GM21447 (cell line): Measurements from ENCODE around the gene CST9.
"Not testable (repeated sequence)": the region's sequence is repeated elsewhere in the genome, so short reads cannot be mapped to it uniquely, and the experiment has no call there.

Experiments
- ATAC-seq: cut with Tn5 transposase; IDR thresholded peaks from one replicate; pipeline ENCODE4 v1.9.1; 2021; ENCODE audit not compliant: unreplicated experiment

Gene CST9

GRCh38 chr20:23637282-23638221 lies 31.8 kb upstream of the CST9 start, which contains the start of gene CST3:
CST3 (minus strand) TSS chr20:23637955; CDS start chr20:23637862, 93 bp downstream.
- peak; percentile 59 for ATAC-seq

DNA sequence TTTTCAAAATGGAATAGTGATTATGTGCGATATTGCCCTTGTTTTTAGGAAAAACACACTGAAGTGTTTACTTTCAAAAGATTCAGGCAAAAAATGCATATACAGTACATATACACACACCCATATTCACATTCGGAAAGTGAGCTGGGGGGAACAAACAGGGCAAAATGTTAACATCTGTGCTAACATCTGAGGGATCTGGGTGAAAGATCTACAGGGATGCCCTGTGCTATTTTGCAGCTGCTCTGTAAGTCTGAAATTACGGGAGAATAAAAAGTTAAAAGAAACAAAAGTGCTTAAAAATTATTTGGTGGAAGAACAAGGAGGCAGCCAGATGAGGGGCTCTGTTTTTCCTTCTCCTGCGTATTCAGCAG lies 31.2 kb upstream of the CST9 start:
- no peak for ATAC-seq

GRCh38 chr20:23636182-23636907 lies 30.6 kb upstream of the CST9 start:
- ATAC-seq = no peak

GRCh38 chr20:23635768-23636090 lies 30.0 kb upstream of the CST9 start:
- not testable (repeated sequence) for ATAC-seq

- ATAC-seq = no peak
Measured at GRCh38 chr20:23634985-23635767, 29.5 kb upstream of the CST9 start.

DNA sequence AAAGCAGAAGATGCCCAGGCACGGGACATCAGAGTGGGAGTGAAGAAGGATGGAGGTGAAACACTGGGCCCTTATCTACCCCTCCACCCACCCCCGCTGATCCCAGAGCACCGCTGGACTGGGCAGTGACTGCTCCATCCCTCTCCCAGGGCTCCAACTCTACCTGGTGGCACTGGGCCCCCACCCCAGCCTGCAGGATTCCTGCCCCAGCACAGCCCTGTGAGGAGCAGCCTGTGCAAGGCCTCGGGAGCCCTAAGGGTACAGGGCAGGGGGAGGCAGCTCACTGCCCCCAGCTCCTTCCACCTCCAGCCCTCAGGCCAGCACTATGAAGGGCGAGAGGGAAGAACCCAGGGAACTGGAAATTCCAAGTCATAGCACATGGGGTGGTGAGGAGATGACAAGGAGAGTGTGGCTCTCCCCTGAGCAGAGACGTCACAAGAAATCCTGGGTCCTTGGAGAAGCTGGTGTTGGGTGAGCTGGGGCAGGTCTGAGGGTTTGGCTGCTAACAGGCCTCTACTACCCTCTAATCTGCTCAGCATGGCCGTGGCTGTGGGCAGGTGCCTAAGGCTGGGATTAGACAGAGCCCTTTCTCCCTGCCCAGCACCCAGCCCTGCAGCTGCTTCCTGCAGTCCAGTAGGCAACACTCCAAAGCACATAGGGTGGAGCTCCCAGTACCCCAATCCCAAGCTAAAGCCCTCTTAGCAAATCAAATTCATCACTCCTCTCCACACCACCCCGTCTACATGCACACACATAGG lies 28.5 kb upstream of the CST9 start:
- ATAC-seq = no peak

GRCh38 chr20:23632711-23633573 lies 27.2 kb upstream of the CST9 start:
- ATAC-seq = no peak

DNA sequence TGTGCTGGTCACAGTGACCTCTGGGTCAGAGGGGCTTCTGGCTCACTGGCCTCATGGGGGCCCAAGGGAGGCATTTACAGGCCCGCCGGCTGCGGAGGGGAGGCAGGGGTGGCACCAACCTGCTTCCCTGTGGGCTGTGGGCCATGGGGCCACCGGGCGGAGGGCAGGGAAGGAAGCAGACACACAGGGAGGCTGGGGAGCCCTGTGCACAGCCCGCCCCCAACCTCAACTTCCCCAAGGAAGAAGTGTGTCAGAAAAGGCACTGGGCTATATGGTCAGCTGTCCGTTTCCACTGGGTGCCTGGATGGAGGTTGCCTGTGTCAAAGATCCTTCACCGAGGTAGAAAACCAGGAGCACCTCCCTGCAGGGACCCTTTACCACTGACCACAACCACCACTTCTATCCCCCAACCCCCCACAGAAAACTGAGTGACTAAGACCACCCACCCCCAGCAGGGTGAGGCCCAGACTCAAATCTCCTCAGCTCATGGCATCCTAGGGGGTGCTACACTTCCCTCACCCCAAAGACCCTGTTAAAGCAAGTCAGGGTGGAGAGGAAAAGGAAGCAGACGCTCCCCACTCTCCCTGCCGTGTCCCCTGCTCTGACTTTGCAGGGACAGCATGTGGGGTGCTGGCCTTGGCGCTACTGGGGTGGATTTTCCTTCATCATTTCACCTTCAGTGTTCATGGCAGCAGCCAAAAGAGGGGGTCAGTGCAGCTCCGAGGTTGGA lies 26.4 kb upstream of the CST9 start:
- no peak for ATAC-seq

DNA sequence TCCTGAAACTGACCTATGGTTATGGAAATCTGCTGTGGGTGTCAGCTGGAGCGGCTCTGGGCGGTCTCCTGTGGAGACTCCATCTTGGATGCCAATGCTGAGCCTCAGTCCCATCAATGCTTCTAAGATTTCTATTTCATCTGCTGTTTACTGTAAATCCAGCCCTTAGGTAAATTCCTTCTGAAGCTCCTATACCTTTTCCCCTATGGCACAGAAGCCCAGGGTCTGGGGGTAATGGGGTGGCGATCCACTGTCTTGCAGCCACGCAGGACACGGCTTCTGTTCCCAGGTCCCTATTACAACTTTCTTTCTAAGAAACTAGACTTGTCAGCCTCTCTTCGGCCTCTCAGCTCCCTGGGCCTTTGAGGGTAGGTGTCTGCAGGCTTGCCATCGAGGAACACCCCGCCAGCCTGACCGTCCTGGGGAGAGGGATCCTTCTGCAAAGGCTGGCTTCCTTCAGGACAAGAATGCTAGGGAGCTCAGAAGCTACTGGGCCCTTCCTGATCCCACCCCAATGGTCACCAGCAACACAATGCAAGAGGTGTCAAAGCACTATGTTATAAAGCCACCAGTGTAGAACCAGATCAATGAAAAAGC lies 25.6 kb upstream of the CST9 start:
- no peak for ATAC-seq

DNA sequence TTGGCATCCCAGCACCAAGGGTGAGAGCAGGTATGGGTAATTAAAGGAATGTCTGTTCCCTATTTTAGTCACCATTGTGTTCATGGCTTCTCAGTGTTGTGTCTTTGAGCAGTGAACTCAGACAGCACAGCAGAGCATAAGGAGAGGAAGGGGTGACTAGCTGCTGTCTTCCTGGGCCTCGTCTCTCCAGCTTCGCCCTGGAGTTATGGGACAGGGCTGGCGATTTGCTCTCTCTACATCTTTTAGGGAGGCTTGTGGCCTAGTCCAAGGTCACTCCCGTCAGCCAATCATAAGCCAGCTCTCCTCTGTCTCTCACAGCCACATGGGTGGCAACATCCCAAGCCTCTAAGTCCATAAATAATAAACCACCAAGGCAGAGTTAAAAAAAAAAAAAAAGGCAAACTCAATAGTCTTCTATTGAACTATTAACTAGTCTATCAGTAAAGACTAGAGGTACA lies 24.7 kb upstream of the CST9 start:
- no peak for ATAC-seq

GRCh38 chr20:23629542-23630391 lies 24.1 kb upstream of the CST9 start:
- ATAC-seq = no peak

GRCh38 chr20:23629017-23629541 lies 23.4 kb upstream of the CST9 start:
- no peak for ATAC-seq

DNA sequence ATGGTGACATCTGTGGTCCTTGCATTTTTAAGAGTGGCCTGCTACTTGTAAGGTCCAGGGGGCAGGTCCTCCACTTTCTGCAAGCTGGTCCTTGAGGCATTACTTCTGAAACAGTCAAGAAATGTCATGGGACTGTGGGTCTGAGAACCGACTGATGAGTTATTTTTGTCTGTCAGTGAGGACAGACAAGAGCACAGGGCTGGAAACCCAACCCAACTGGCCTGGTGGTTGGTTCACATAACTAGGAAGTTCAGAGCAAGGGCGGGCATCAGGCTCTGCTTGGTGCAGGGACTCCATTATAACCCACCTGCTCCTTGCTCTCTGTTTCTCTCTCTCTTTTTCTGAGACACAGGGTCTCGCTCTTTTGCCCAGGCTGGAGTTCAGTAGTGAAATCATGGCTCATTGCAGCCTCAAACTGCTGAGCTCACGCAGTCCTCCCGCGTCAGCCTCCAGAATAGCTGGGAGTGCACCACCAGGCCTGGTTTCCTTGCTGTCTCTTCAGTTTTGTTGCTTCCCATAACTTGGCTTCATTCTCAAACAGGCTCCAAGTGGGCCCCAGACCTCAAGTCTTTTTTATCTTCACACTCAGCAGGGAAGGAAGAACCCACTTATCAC lies 22.8 kb upstream of the CST9 start:
- ATAC-seq = no peak

- no peak for ATAC-seq
Measured at GRCh38 chr20:23627501-23627900, 21.8 kb upstream of the CST9 start.

- no peak for ATAC-seq
Measured at GRCh38 chr20:23626040-23626620, 20.4 kb upstream of the CST9 start.

DNA sequence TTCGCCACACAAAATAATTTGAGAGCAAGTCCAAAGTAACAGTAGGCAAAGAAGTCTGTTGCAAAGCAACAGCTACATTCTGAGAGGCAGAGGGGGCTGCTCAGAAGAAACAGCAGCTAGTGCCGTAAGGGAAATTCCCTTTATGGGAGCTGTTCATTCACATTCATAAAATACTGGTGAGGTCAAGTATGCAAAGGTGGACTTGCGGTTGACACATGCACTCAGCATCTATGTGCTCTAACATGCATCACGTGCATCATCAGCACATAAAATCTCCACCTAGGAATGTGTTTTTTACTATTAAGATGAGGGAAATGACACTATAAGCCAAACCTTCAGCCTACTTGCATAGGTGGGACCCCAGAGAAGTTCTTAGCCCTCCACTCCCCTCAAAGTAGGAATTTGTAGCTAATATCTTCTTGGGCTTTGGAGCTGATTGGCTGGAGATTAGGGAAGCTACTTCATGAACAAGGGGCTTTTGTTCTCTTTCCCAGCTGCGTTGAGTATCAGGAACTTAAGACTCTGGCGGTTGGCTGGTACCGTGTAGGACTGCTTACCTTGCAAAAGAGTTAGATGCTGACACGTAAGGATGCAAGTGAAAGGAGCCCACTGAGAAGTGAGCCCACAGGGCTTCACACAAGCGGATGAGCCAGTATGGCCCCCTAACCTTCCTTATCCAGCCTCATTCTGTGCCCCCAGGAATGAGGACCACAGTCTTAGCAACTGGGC lies 19.7 kb upstream of the CST9 start:
- no peak for ATAC-seq
